SK-N-SH treated with all-trans-retinoic acid at 6 μM for 48 hours (cell line): Measurements from ENCODE around the gene PPP1R3C.

Experiments used
- ATAC-seq: fragments of 200-7000 bp; cut with Tn5 transposase; 3 replicates; pipeline ENCODE4 v1.9.1; 2020; ENCODE audit warnings: mild to moderate bottlenecking, moderate library complexity
- BACH2 ChIP-seq: fragments of 250-450 bp; sonication (Bioruptor Pico); IDR thresholded peaks from 2 replicates; pipeline ENCODE4 v1.9.0; 2021; ENCODE audit warnings: mild to moderate bottlenecking, borderline replicate concordance
- CSDC2 ChIP-seq: fragments of 250-450 bp; sonication (Bioruptor Pico); IDR thresholded peaks from 2 replicates; pipeline ENCODE4 v1.5.0; 2020; ENCODE audit warnings: mild to moderate bottlenecking, moderate library complexity
- ESRRG ChIP-seq: fragments of 250-450 bp; sonication (Bioruptor Pico); IDR thresholded peaks from 2 replicates; pipeline ENCODE4 v1.6.1; 2021; ENCODE audit warnings: mild to moderate bottlenecking
- OSR1 ChIP-seq: fragments of 250-450 bp; sonication (Bioruptor Pico); IDR thresholded peaks from 2 replicates; pipeline ENCODE4 v1.8.0; 2022; ENCODE audit warnings: moderate library complexity, mild to moderate bottlenecking, inconsistent platforms
- RARB ChIP-seq: fragments of 250-450 bp; sonication (Bioruptor Pico); IDR thresholded peaks from 2 replicates; pipeline ENCODE4 v1.8.0; 2021; ENCODE audit warnings: mild to moderate bottlenecking, moderate library complexity
- SNAI2 ChIP-seq: fragments of 250-450 bp; sonication (Bioruptor Pico); IDR thresholded peaks from 2 replicates; pipeline ENCODE4 v1.5.0; 2020; ENCODE audit warnings: mild to moderate bottlenecking, moderate library complexity
- TCF4 ChIP-seq: fragments of 250-450 bp; sonication (Bioruptor Pico); IDR thresholded peaks from 2 replicates; pipeline ENCODE4 v1.8.0; 2021; ENCODE audit warnings: mild to moderate bottlenecking, moderate library complexity, borderline replicate concordance
- TOX ChIP-seq: fragments of 250-450 bp; sonication (Bioruptor Pico); IDR thresholded peaks from 2 replicates; pipeline ENCODE4 v1.8.0; 2021; ENCODE audit warnings: mild to moderate bottlenecking, moderate library complexity, borderline replicate concordance
- ZC3H10 ChIP-seq: fragments of 250-450 bp; sonication (Bioruptor Pico); IDR thresholded peaks from 2 replicates; pipeline ENCODE4 v1.5.1; 2021; ENCODE audit warnings: mild to moderate bottlenecking, moderate library complexity
- ZFP30 ChIP-seq: fragments of 450-650 bp; formaldehyde crosslinking; IDR thresholded peaks from 2 replicates; pipeline ENCODE4 v1.5.0; 2022; ENCODE audit warnings: mild to moderate bottlenecking, moderate library complexity
- ZNF70 ChIP-seq: fragments of 450-650 bp; formaldehyde crosslinking; IDR thresholded peaks from 2 replicates; pipeline ENCODE4 v1.5.0; 2020; ENCODE audit warnings: mild to moderate bottlenecking, moderate library complexity
- TF ChIP-seq, protein P1 (sequence below): fragments of 250-450 bp; sonication (Bioruptor Pico); IDR thresholded peaks from 2 replicates; pipeline ENCODE4 v1.5.0; 2020; ENCODE audit warnings: mild to moderate bottlenecking, moderate library complexity
- TF ChIP-seq, protein P2 (sequence below): fragments of 250-450 bp; sonication (Bioruptor Pico); IDR thresholded peaks from 2 replicates; pipeline ENCODE4 v1.8.0; 2020; ENCODE audit warnings: mild to moderate bottlenecking, moderate library complexity, borderline replicate concordance
- TF ChIP-seq, protein P3 (sequence below): fragments of 250-450 bp; sonication (Bioruptor Pico); IDR thresholded peaks from 2 replicates; pipeline ENCODE4 v1.8.0; 2021; ENCODE audit warnings: low read depth, mild to moderate bottlenecking, moderate library complexity, borderline replicate concordance

PPP1R3C gene

DNA sequence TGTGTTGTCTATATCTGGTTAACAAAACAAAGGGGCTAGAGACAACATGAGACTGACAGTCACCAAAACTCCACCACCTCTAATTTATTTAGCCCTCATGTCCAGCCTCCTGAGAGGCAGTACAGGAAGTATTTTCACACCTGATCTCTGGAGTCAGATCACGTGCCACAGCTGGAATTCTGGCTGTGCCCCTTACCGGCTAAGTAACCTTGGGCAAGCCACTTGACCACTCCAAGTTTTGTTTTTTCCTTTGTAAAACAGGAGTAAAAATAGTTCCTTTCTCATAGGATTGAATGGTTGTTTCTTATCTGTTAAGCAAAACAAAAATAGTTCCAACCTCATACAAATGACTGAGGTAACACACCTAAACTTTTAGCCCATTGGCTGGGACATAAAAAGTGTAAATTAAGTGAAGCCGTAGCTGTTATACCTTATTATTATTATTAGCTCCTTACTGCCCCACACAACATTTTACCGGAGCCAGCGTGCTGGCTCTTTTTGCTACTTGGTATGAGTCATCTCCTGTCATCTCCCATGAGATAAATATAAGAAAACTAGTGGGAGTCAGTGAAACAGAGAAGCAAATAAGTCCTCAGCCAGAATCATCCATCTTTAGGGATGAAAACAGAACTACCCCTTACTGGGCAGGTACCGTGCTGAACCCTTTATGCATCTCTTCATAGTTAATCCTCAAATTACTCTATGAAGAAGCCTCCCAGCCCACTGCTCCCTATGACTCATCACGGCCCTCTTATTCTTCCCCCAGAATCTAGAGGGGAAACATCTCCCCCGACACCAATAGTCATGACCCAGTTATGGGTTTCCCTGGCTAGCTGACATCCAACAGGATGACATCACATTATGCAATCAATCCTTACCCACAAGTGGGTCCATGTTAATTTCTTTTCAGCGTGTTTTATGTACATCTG is 44.9 kb downstream of the PPP1R3C start:
- ATAC-seq, result peak; percentile 51
- TF ChIP-seq TOX (CRISPR knock-in tag), result 0 out of 2 replicates have a peak, but pooled peaks have one; percentile 35
- no peak for TF ChIP-seq ZNF70 (CRISPR knock-in tag)

DNA sequence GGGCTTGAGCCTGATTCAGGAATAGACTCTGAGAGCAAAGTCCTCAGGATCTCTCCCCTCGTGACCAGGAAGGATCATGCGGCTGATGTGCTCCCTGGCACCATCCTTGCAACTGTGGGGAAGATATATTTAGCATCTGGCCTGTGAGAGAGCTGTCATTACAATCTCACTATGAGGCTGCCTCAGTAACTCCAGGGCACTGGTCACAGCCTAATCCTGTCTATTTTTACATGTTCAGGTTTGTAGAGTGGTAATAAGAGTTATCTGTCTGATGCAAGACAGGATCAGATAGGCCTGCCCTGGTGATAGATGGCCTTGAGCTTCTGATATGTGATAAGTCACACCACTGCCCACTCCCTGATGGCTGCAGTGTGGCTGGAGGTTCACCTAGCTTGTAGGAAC is 50.7 kb downstream of the PPP1R3C start:
- no peak for ATAC-seq
- TF ChIP-seq BACH2 (CRISPR knock-in tag) (no peak), SNAI2 (CRISPR knock-in tag) (no peak), CSDC2 (CRISPR knock-in tag) (no peak), ESRRG (no peak), ZFP30 (CRISPR knock-in tag) (no peak), TCF4 (CRISPR knock-in tag) (no peak), OSR1 (no peak), ZNF70 (CRISPR knock-in tag) (no peak), ZC3H10 (CRISPR knock-in tag) (no peak)
- TF ChIP-seq, protein P1, sequence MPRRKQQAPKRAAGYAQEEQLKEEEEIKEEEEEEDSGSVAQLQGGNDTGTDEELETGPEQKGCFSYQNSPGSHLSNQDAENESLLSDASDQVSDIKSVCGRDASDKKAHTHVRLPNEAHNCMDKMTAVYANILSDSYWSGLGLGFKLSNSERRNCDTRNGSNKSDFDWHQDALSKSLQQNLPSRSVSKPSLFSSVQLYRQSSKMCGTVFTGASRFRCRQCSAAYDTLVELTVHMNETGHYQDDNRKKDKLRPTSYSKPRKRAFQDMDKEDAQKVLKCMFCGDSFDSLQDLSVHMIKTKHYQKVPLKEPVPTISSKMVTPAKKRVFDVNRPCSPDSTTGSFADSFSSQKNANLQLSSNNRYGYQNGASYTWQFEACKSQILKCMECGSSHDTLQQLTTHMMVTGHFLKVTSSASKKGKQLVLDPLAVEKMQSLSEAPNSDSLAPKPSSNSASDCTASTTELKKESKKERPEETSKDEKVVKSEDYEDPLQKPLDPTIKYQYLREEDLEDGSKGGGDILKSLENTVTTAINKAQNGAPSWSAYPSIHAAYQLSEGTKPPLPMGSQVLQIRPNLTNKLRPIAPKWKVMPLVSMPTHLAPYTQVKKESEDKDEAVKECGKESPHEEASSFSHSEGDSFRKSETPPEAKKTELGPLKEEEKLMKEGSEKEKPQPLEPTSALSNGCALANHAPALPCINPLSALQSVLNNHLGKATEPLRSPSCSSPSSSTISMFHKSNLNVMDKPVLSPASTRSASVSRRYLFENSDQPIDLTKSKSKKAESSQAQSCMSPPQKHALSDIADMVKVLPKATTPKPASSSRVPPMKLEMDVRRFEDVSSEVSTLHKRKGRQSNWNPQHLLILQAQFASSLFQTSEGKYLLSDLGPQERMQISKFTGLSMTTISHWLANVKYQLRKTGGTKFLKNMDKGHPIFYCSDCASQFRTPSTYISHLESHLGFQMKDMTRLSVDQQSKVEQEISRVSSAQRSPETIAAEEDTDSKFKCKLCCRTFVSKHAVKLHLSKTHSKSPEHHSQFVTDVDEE (CRISPR knock-in tag), result no peak
- TF ChIP-seq, protein P2, sequence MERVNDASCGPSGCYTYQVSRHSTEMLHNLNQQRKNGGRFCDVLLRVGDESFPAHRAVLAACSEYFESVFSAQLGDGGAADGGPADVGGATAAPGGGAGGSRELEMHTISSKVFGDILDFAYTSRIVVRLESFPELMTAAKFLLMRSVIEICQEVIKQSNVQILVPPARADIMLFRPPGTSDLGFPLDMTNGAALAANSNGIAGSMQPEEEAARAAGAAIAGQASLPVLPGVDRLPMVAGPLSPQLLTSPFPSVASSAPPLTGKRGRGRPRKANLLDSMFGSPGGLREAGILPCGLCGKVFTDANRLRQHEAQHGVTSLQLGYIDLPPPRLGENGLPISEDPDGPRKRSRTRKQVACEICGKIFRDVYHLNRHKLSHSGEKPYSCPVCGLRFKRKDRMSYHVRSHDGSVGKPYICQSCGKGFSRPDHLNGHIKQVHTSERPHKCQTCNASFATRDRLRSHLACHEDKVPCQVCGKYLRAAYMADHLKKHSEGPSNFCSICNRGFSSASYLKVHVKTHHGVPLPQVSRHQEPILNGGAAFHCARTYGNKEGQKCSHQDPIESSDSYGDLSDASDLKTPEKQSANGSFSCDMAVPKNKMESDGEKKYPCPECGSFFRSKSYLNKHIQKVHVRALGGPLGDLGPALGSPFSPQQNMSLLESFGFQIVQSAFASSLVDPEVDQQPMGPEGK (CRISPR knock-in tag), result no peak
- TF ChIP-seq, protein P3, sequence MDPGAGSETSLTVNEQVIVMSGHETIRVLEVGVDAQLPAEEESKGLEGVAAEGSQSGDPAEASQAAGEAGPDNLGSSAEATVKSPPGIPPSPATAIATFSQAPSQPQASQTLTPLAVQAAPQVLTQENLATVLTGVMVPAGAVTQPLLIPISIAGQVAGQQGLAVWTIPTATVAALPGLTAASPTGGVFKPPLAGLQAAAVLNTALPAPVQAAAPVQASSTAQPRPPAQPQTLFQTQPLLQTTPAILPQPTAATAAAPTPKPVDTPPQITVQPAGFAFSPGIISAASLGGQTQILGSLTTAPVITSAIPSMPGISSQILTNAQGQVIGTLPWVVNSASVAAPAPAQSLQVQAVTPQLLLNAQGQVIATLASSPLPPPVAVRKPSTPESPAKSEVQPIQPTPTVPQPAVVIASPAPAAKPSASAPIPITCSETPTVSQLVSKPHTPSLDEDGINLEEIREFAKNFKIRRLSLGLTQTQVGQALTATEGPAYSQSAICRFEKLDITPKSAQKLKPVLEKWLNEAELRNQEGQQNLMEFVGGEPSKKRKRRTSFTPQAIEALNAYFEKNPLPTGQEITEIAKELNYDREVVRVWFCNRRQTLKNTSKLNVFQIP, result no peak

DNA sequence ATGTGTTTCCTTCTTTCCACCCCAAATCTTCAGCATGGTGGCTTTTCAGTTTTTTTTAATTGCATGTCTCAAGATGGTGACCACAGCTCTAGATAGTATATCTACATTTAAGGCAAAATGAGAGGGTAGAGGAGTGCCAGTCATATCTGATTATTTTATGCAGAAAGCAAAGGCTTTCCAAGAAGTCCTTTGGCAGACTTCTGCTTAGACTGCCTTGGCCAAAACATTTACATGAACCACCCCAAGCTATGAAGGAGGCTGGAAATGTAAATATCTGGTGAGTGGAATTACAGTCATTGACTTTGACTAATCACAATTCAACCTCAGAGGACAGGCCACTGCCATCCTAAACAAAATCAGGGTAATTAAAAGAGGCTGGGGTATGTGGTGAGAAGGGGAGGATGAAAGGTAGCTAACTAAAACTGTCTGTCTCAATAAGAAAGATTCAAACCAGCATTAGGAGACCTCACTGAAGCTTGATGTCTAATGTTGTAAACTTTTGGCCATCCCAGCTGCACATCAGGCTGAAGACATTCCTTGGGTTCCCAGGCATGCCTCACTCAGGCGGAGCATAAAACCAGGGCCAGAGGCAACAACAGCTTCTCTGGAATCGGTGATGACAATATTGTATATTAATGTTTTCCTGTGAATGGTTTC is 53.4 kb downstream of the PPP1R3C start:
- ATAC-seq, result peak; percentile 94
- TF ChIP-seq, protein P2 (CRISPR knock-in tag), result no peak
- TF ChIP-seq RARB, result peak; percentile 51; the same call in 1 of the 2 replicates
